Neuronal stem cell (in vitro differentiated cells): ENCODE results near the gene OVCH2.

ENCODE experiments used
- DNase-seq: peaks from one replicate; pipeline ENCODE4 v3.0.0-alpha.2; 2013; ENCODE audit warnings: low spot score
- H2AFZ ChIP-seq: one replicate; pipeline ENCODE4 v1.6.1; 2013; ENCODE audit warnings: mild to moderate bottlenecking, low read length, inconsistent platforms
- H2AK5ac ChIP-seq: 2 replicates; pipeline ENCODE4 v1.6.1; 2013; ENCODE audit warnings: low read depth, mild to moderate bottlenecking, inconsistent platforms, low read length, moderate library complexity, mixed read lengths
- H2BK120ac ChIP-seq: 2 replicates; pipeline ENCODE4 v1.6.1; 2013; ENCODE audit warnings: low read depth, mild to moderate bottlenecking, inconsistent platforms, low read length, moderate library complexity, mixed read lengths
- H2BK12ac ChIP-seq: one replicate; pipeline ENCODE4 v1.6.1; 2013; ENCODE audit warnings: low read length, inconsistent platforms
- H2BK15ac ChIP-seq: 2 replicates; pipeline ENCODE4 v1.6.1; 2013; ENCODE audit warnings: mild to moderate bottlenecking, low read length, inconsistent platforms, mixed read lengths
- H2BK5ac ChIP-seq: one replicate; pipeline ENCODE4 v1.6.1; 2013; ENCODE audit warnings: inconsistent platforms, mild to moderate bottlenecking, low read length, moderate library complexity
- H3K14ac ChIP-seq: one replicate; pipeline ENCODE4 v1.6.1; 2013; ENCODE audit warnings: low read length, inconsistent platforms
- H3K18ac ChIP-seq: 2 replicates; pipeline ENCODE4 v1.6.1; 2013; ENCODE audit warnings: low read length, inconsistent platforms
- H3K23ac ChIP-seq: 2 replicates; pipeline ENCODE4 v1.6.1; 2013; ENCODE audit warnings: low read depth, mild to moderate bottlenecking, mixed read lengths, low read length, inconsistent platforms; ENCODE audit not compliant: poor library complexity
- H3K27ac ChIP-seq: replicated peaks from 3 replicates; pipeline ENCODE4 v1.5.1; 2013; ENCODE audit warnings: low read length, inconsistent platforms
- H3K27me3 ChIP-seq, 3 experiments: 2 replicates each; pipeline ENCODE4 v1.6.1; 2013; ENCODE audit warnings: low read length in 3 of 3, mild to moderate bottlenecking in 2 of 3, inconsistent platforms in 1 of 3, low read depth in 1 of 3, mixed read lengths in 1 of 3, moderate library complexity in 1 of 3; ENCODE audit not compliant: control insufficient read depth in 3 of 3, insufficient read depth in 3 of 3
- H3K36me3 ChIP-seq, 2 donors: replicated peaks in 1 of 2; 2 replicates each; pipeline ENCODE4 v1.6.1; 2013; ENCODE audit warnings: low read length in 2 of 2; ENCODE audit not compliant: control insufficient read depth in 2 of 2, insufficient read depth in 2 of 2
- H3K4ac ChIP-seq: 2 replicates; pipeline ENCODE4 v1.6.1; 2013; ENCODE audit warnings: inconsistent platforms, mild to moderate bottlenecking, low read length, moderate library complexity
- H3K4me1 ChIP-seq, 2 donors: 1 replicate in 1 of 2; 2 replicates in 1 of 2; pipeline ENCODE4 v1.6.1; 2013; ENCODE audit warnings: low read length in 2 of 2, low read depth in 1 of 2; ENCODE audit not compliant: control insufficient read depth in 2 of 2, insufficient read depth in 1 of 2
- H3K4me2 ChIP-seq: one replicate; pipeline ENCODE4 v1.6.1; 2013; ENCODE audit warnings: mild to moderate bottlenecking, low read length, inconsistent platforms; ENCODE audit not compliant: insufficient read depth, poor library complexity, severe bottlenecking
- H3K4me3 ChIP-seq, 2 donors: 2 replicates each; pipeline ENCODE4 v1.5.1; 2013; ENCODE audit warnings: low read length in 2 of 2, mild to moderate bottlenecking in 2 of 2, inconsistent platforms in 1 of 2, moderate library complexity in 1 of 2
- H3K79me1 ChIP-seq: one replicate; pipeline ENCODE4 v1.6.1; 2013; ENCODE audit warnings: low read depth, mild to moderate bottlenecking, inconsistent platforms, low read length, moderate library complexity
- H3K9ac ChIP-seq: one replicate; pipeline ENCODE4 v1.6.1; 2013; ENCODE audit warnings: mild to moderate bottlenecking, low read depth, low read length, inconsistent platforms; ENCODE audit not compliant: poor library complexity
- H3K9me3 ChIP-seq, 2 donors: replicated peaks in 1 of 2; 2 replicates each; pipeline versions ENCODE3 to v1.6.1; 2013; ENCODE audit warnings: low read length in 2 of 2, mild to moderate bottlenecking in 2 of 2, inconsistent platforms in 1 of 2, low read depth in 1 of 2, mixed read lengths in 1 of 2, moderate library complexity in 1 of 2; ENCODE audit not compliant: control insufficient read depth in 2 of 2, insufficient read depth in 1 of 2
- H4K8ac ChIP-seq: one replicate; pipeline ENCODE4 v1.6.1; 2013; ENCODE audit warnings: low read depth, mild to moderate bottlenecking, inconsistent platforms, low read length, moderate library complexity
- H4K91ac ChIP-seq: one replicate; pipeline ENCODE4 v1.6.1; 2013; ENCODE audit warnings: low read length, low read depth, mild to moderate bottlenecking, inconsistent platforms; ENCODE audit not compliant: poor library complexity
- WGBS, 2 donors: extraction: QIAGEN DNeasy Blood & Tissue Kit; methylation state at CpG; one replicate each; pipeline ENCODE4 v1.1.7; 2013; ENCODE audit warnings: missing lambda C conversion rate in 2 of 2, mixed read lengths in 1 of 2; ENCODE audit not compliant: insufficient read length in 2 of 2, insufficient replicate concordance in 1 of 2; ENCODE audit errors: extremely low coverage in 2 of 2; 5-methylcytosine and 5-hydroxymethylcytosine counted together

OVCH2 gene

GRCh38 chr11:7687386-7687785 lies 18.9 kb downstream of the OVCH2 start:
- Histone ChIP-seq H2BK120ac (no peak overlapping the region), H3K79me1 (no peaks in the 10 kb centered on the region), H2AFZ (no peak overlapping the region), H3K18ac (no peak overlapping the region), H3K4me2 (no peak overlapping the region), H2BK15ac (no peak overlapping the region), H3K4me1 (peaks cover 0 to 2% of the 10 kb centered on the region in 2 donors), H2BK12ac (no peak overlapping the region), H2BK5ac (no peak overlapping the region), H3K9me3 (no peaks in the 10 kb centered on the region), H3K9ac (no peak overlapping the region), H4K8ac (no peak overlapping the region), H2AK5ac (no peak overlapping the region), H3K23ac (no peak overlapping the region), H3K14ac (no peak overlapping the region), H3K4me3 (no peak overlapping the region), H3K36me3 (no peaks in the 10 kb centered on the region), H3K27me3 (peaks cover 0 to 14% (median 0%) of the 10 kb centered on the region in 3 experiments), H4K91ac (no peak overlapping the region), H3K4ac (no peak overlapping the region), H3K27ac (no peak overlapping the region)
- no peak for DNase-seq
- no CpG with 5 or more reads among the region's 1 CpG for WGBS, 2 donors

GRCh38 chr11:7686761-7687160 lies 19.5 kb downstream of the OVCH2 start:
- no CpG with 5 or more reads among the region's 4 CpGs for WGBS, 2 donors
- no peak overlapping the region for H3K18ac ChIP-seq

GRCh38 chr11:7683571-7683970 lies 22.7 kb downstream of the OVCH2 start:
- no peak overlapping the region for H2BK12ac ChIP-seq
- no peak overlapping the region for H2AK5ac ChIP-seq
- no peak overlapping the region for H3K18ac ChIP-seq
- H3K27me3 ChIP-seq = peaks cover 0 to 14% (median 0%) of the 10 kb centered on the region in 3 experiments
- H4K8ac ChIP-seq = no peak overlapping the region
- no CpG with 5 or more reads among the region's 2 CpGs for WGBS, 2 donors
- no peaks in the 10 kb centered on the region for H3K36me3 ChIP-seq
- H2BK5ac ChIP-seq = no peak overlapping the region
- no peak overlapping the region for H3K27ac ChIP-seq
- H3K14ac ChIP-seq = no peak overlapping the region
- H2BK15ac ChIP-seq = no peak overlapping the region
- H2BK120ac ChIP-seq = no peak overlapping the region
- no peaks in the 10 kb centered on the region for H3K4me1 ChIP-seq
- no peaks in the 10 kb centered on the region for H3K9me3 ChIP-seq
- H3K4ac ChIP-seq = no peak overlapping the region
- no peak overlapping the region for H3K4me2 ChIP-seq
- no peaks in the 10 kb centered on the region for H3K79me1 ChIP-seq
- no peak for DNase-seq
- no peak overlapping the region for H3K9ac ChIP-seq
- no peak overlapping the region for H4K91ac ChIP-seq
- no peak overlapping the region for H3K4me3 ChIP-seq
- no peak overlapping the region for H3K23ac ChIP-seq
- H2AFZ ChIP-seq = no peak overlapping the region

More at GRCh38 chr11:7686761-7687160, 19.5 kb downstream of the OVCH2 start:
- Histone ChIP-seq H3K4ac (no peak overlapping the region), H2BK120ac (no peak overlapping the region), H3K27me3 (peaks cover 0 to 14% (median 0%) of the 10 kb centered on the region in 3 experiments), H3K4me1 (peaks cover 0 to 2% of the 10 kb centered on the region in 2 donors), H3K9ac (no peak overlapping the region), H3K4me2 (no peak overlapping the region), H3K27ac (no peak overlapping the region), H2BK12ac (no peak overlapping the region), H3K23ac (no peak overlapping the region), H4K8ac (no peak overlapping the region), H3K36me3 (no peaks in the 10 kb centered on the region), H3K14ac (no peak overlapping the region), H3K4me3 (no peak overlapping the region), H4K91ac (no peak overlapping the region), H2BK15ac (no peak overlapping the region), H3K79me1 (no peaks in the 10 kb centered on the region), H2BK5ac (no peak overlapping the region), H2AK5ac (no peak overlapping the region), H2AFZ (no peak overlapping the region), H3K9me3 (no peaks in the 10 kb centered on the region)
- no peak for DNase-seq

- no peak overlapping the region for H2AK5ac ChIP-seq
- H3K4ac ChIP-seq = no peak overlapping the region
- peaks cover 0 to 6% of the 10 kb centered on the region in 2 donors for H3K4me1 ChIP-seq
- H2BK120ac ChIP-seq = no peak overlapping the region
- no peak overlapping the region for H3K9ac ChIP-seq
- H2BK15ac ChIP-seq = no peak overlapping the region
- H3K23ac ChIP-seq = no peak overlapping the region
- H3K27me3 ChIP-seq = peaks cover 0 to 17% (median 2%) of the 10 kb centered on the region in 3 experiments
- H3K4me3 ChIP-seq = no peak overlapping the region
- H3K18ac ChIP-seq = no peak overlapping the region
- H3K14ac ChIP-seq = no peak overlapping the region
- no peak overlapping the region for H4K91ac ChIP-seq
- no peaks in the 10 kb centered on the region for H3K9me3 ChIP-seq
- no peak overlapping the region for H4K8ac ChIP-seq
- no peak for DNase-seq
- no peak overlapping the region for H3K4me2 ChIP-seq
- H3K36me3 ChIP-seq = no peaks in the 10 kb centered on the region
- H2BK5ac ChIP-seq = no peak overlapping the region
- no CpG with 5 or more reads among the region's 4 CpGs for WGBS, 2 donors
- no peak overlapping the region for H3K27ac ChIP-seq
- no peak overlapping the region for H2BK12ac ChIP-seq
- peaks cover under 1% of the 10 kb centered on the region for H3K79me1 ChIP-seq
- H2AFZ ChIP-seq = no peak overlapping the region
These were observed 28.5 kb downstream of the OVCH2 start for GRCh38 chr11:7677796-7678201.
